ENCODE data around the gene PMEPA1.

GRCh38 chr20:57680934-57681914 lies 28.6 kb downstream of the PMEPA1 start:
- TF ChIP-seq CTCF (IDR thresholded peaks at IDR 0.05; ENCODE audit: low read depth, low read length, poor library complexity, severe bottlenecking) (peak; percentile 65), EZH2phosphoT487 (IDR thresholded peaks at IDR 0.05; ENCODE audit: borderline replicate concordance, low read length) (no peak)
